GM23338 (cell line): ENCODE results near the gene MARCHF3. TPM values are rescaled to one million over a fixed set of nuclear protein-coding genes. Genes with fewer than 3 reads are reported as not detected.

ENCODE experiments used
- ATAC-seq: fragments of 200-7000 bp; cut with Tn5 transposase; 3 replicates; pipeline ENCODE4 v1.9.1; 2020
- DNase-seq: peaks from one replicate; pipeline ENCODE4 v3.0.0-alpha.2; 2015; ENCODE audit warnings: low spot score
- H2AFZ ChIP-seq: fragments of 200-600 bp; sonication (generic); 2 replicates; pipeline ENCODE4 v1.8.0; 2016; ENCODE audit warnings: antibody characterized with exemption, mild to moderate bottlenecking, moderate library complexity
- H3F3A ChIP-seq: fragments of 200-600 bp; sonication (generic); replicated peaks from 2 replicates; pipeline ENCODE4 v1.8.0; 2017; ENCODE audit warnings: antibody characterized with exemption, mixed run types, low read depth
- H3K27ac ChIP-seq: fragments of 200-600 bp; sonication (generic); 2 replicates; pipeline ENCODE4 v1.6.1; 2016; ENCODE audit warnings: low read depth
- H3K27me3 ChIP-seq: fragments of 200-600 bp; sonication (generic); 2 replicates; pipeline ENCODE4 v1.8.0; 2016; ENCODE audit warnings: mild to moderate bottlenecking, mixed run types, moderate library complexity; ENCODE audit not compliant: insufficient read depth
- H3K36me3 ChIP-seq: fragments of 200-600 bp; sonication (generic); 2 replicates; pipeline ENCODE4 v1.8.0; 2016; ENCODE audit warnings: mild to moderate bottlenecking; ENCODE audit not compliant: insufficient read depth
- H3K4me1 ChIP-seq: fragments of 200-600 bp; sonication (generic); 2 replicates; pipeline ENCODE4 v1.8.0; 2016; ENCODE audit warnings: mild to moderate bottlenecking, moderate library complexity; ENCODE audit not compliant: insufficient read depth
- H3K4me2 ChIP-seq: fragments of 200-600 bp; sonication (generic); 2 replicates; pipeline ENCODE4 v1.7.1; 2017; ENCODE audit warnings: mixed run types
- H3K4me3 ChIP-seq: fragments of 200-600 bp; sonication (generic); 2 replicates; pipeline ENCODE4 v1.6.1; 2016; ENCODE audit warnings: mixed run types
- H3K79me2 ChIP-seq: fragments of 200-600 bp; sonication (generic); replicated peaks from 2 replicates; pipeline ENCODE4 v1.8.0; 2017; ENCODE audit warnings: mild to moderate bottlenecking; ENCODE audit not compliant: insufficient read depth
- H3K9me2 ChIP-seq: fragments of 200-600 bp; sonication (generic); 2 replicates; pipeline ENCODE4 v1.8.0; 2017; ENCODE audit not compliant: insufficient read depth
- H4K20me1 ChIP-seq: fragments of 200-600 bp; sonication (generic); replicated peaks from 2 replicates; pipeline ENCODE4 v1.8.0; 2017; ENCODE audit warnings: mild to moderate bottlenecking; ENCODE audit not compliant: insufficient read depth
- H3K27ac Mint-ChIP-seq: 2 replicates; pipeline ENCODE4 v1.8.0; 2020; ENCODE audit warnings: inconsistent platforms, mild to moderate bottlenecking, moderate library complexity, mixed read lengths
- H3K27me3 Mint-ChIP-seq: 3 replicates; pipeline ENCODE4 v1.8.0; 2022; ENCODE audit warnings: low read depth, mild to moderate bottlenecking, moderate library complexity, mixed read lengths, inconsistent platforms; ENCODE audit not compliant: insufficient read depth, poor library complexity
- H3K36me3 Mint-ChIP-seq: 3 replicates; pipeline ENCODE4 v1.8.0; 2021; ENCODE audit warnings: low read depth, mild to moderate bottlenecking, inconsistent platforms, moderate library complexity, mixed read lengths
- H3K4me1 Mint-ChIP-seq: 3 replicates; pipeline ENCODE4 v1.8.0; 2020; ENCODE audit warnings: mild to moderate bottlenecking, inconsistent platforms, mixed read lengths
- H3K4me3 Mint-ChIP-seq: 3 replicates; pipeline ENCODE4 v1.8.0; 2021; ENCODE audit warnings: moderate library complexity, mild to moderate bottlenecking, inconsistent platforms, mixed read lengths
- H3K9me3 Mint-ChIP-seq: 3 replicates; pipeline ENCODE4 v1.8.0; 2020; ENCODE audit warnings: moderate library complexity, mild to moderate bottlenecking, inconsistent platforms, mixed read lengths
- CREB1 ChIP-seq: fragments of 250-450 bp; sonication (Bioruptor Pico); IDR thresholded peaks from 2 replicates; pipeline ENCODE4 v1.5.0; 2020; ENCODE audit warnings: low read depth, mild to moderate bottlenecking, moderate library complexity
- CTCF ChIP-seq, 2 experiments: fragments of 200-600 bp in 1 of 2; sonication (generic) in 1 of 2; conservative IDR thresholded peaks; 2 replicates each; pipeline versions ENCODE4 v1.5.1 to v1.6.1; 2016 to 2017; ENCODE audit warnings: antibody characterized with exemption in 2 of 2, low read depth in 2 of 2, mild to moderate bottlenecking in 2 of 2, moderate library complexity in 1 of 2
- ETS1 ChIP-seq: IDR thresholded peaks from 2 replicates; pipeline ENCODE4 v1.6.1; 2016; ENCODE audit warnings: antibody characterized with exemption
- EZH2 ChIP-seq: fragments of 200-600 bp; sonication (generic); IDR thresholded peaks from one replicate; pipeline ENCODE4 v1.8.0; 2017; ENCODE audit warnings: antibody characterized with exemption, mild to moderate bottlenecking, low read depth; ENCODE audit not compliant: unreplicated experiment
- EZH2phosphoT487 ChIP-seq: fragments of 200-600 bp; sonication (generic); IDR thresholded peaks from one replicate; pipeline ENCODE4 v1.8.1; 2018; ENCODE audit warnings: antibody characterized with exemption; ENCODE audit not compliant: unreplicated experiment
- JUNB ChIP-seq: IDR thresholded peaks from one replicate; pipeline ENCODE4 v1.6.1; 2016; ENCODE audit warnings: antibody characterized with exemption; ENCODE audit not compliant: unreplicated experiment
- NANOG ChIP-seq: IDR thresholded peaks from 2 replicates; pipeline ENCODE4 v1.6.1; 2016; ENCODE audit warnings: antibody characterized with exemption, borderline replicate concordance
- POLR2AphosphoS5 ChIP-seq: IDR thresholded peaks from 2 replicates; pipeline ENCODE4 v1.6.1; 2016; ENCODE audit warnings: antibody characterized with exemption, low read depth
- REST ChIP-seq: IDR thresholded peaks from one replicate; pipeline ENCODE4 v1.6.1; 2018; ENCODE audit warnings: antibody characterized with exemption; ENCODE audit not compliant: unreplicated experiment
- STAT1 ChIP-seq: IDR thresholded peaks from one replicate; pipeline ENCODE4 v1.6.1; 2016; ENCODE audit warnings: antibody characterized with exemption; ENCODE audit not compliant: unreplicated experiment
- ZNF114 ChIP-seq: fragments of 250-450 bp; sonication (Bioruptor Pico); IDR thresholded peaks from 2 replicates; pipeline ENCODE4 v1.5.0; 2020; ENCODE audit warnings: mild to moderate bottlenecking, moderate library complexity
- ZNF331 ChIP-seq: fragments of 250-450 bp; sonication (Bioruptor Pico); IDR thresholded peaks from 2 replicates; pipeline ENCODE4 v1.5.0; 2020; ENCODE audit warnings: low read depth, mild to moderate bottlenecking, moderate library complexity
- ZNF462 ChIP-seq: fragments of 250-450 bp; sonication (Bioruptor Pico); IDR thresholded peaks from 2 replicates; pipeline ENCODE4 v1.5.0; 2020; ENCODE audit warnings: mild to moderate bottlenecking, moderate library complexity
- polyA plus RNA-seq: library from polyadenylated mRNA; unstranded; fragments of >200 nt; fragmentation: Nextera tagmentation; extraction: Ambion mirVana; gene quantifications from 2 replicates; pipeline ENCODE4 v1.2.1, GENCODE V29; 2016
- total RNA-seq: library from RNA; depleted of rRNA; stranded (reverse); fragments of >200 nt; shearing (Covaris generic); gene quantifications from 2 replicates; pipeline ENCODE4 v1.2.3, GENCODE V29; 2014

Gene MARCHF3
- total and polyA plus RNA-seq, 2 experiments from 2014 or later, result 7.0 to 12.7 TPM

- Mint-ChIP-seq H3K4me3 (no peak overlapping the region), H3K4me1 (peaks cover 23% of the 10 kb centered on the region), H3K9me3 (no peaks in the 10 kb centered on the region), H3K27ac (no peak overlapping the region), H3K27me3 (no peaks in the 10 kb centered on the region), H3K36me3 (no peaks in the 10 kb centered on the region)
- TF ChIP-seq ZNF114, result no peak
- no peak for TF ChIP-seq REST
- TF ChIP-seq JUNB, result no peak
- no peak for TF ChIP-seq EZH2phosphoT487
- TF ChIP-seq ETS1, result no peak
- no peak for TF ChIP-seq EZH2
- TF ChIP-seq CTCF (conservative IDR thresholded peaks at IDR 0.05; ENCODE audit: low read depth in 2 of 2), result no peak
- TF ChIP-seq STAT1, result no peak
- TF ChIP-seq ZNF462 (CRISPR knock-in tag), result no peak
- no peak for TF ChIP-seq CREB1 (CRISPR knock-in tag)
- no peak for TF ChIP-seq ZNF331
- TF ChIP-seq NANOG, result no peak
- no peak for TF ChIP-seq POLR2AphosphoS5
- Histone ChIP-seq H3K36me3 (no peaks in the 10 kb centered on the region), H3K9me2 (no peaks in the 10 kb centered on the region), H2AFZ (no peak overlapping the region), H4K20me1 (no peaks in the 10 kb centered on the region), H3K27me3 (no peaks in the 10 kb centered on the region), H3K4me3 (no peak overlapping the region), H3F3A (no peaks in the 10 kb centered on the region), H3K4me1 (peaks cover 7% of the 10 kb centered on the region; the same call in 1 of the 2 replicates), H3K27ac (no peak overlapping the region), H3K4me2 (no peak overlapping the region), H3K79me2 (no peaks in the 10 kb centered on the region)
- DNase-seq (no peak), ATAC-seq (no peak)
Measured at GRCh38 chr5:126948011-126948355, 82.4 kb downstream of the MARCHF3 start.
